GM19193 (cell line): Measurements from ENCODE around the gene MARS2.

ENCODE experiments used
- POLR2A ChIP-seq: IDR thresholded peaks from 4 replicates; pipeline ENCODE4 v1.6.1; 2011; ENCODE audit not compliant: insufficient read depth, insufficient read length; ENCODE audit errors: extremely low read depth

Gene MARS2

GRCh38 chr2:197705912-197706838, 1.0 kb downstream of the MARS2 start:
- TF ChIP-seq POLR2A: no peak

DNA sequence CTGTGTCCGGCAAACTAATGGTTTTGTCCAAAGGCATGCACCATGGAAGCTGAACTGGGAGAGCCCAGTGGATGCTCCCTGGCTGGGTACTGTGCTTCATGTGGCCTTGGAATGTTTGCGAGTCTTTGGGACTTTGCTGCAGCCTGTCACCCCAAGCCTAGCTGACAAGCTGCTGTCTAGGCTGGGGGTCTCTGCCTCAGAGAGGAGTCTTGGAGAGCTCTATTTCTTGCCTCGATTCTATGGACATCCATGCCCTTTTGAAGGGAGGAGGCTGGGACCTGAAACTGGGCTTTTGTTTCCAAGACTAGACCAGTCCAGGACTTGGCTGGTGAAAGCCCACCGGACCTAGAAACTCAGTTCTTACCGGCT, 1.7 kb downstream of the MARS2 start:
- TF ChIP-seq POLR2A: no peak

DNA sequence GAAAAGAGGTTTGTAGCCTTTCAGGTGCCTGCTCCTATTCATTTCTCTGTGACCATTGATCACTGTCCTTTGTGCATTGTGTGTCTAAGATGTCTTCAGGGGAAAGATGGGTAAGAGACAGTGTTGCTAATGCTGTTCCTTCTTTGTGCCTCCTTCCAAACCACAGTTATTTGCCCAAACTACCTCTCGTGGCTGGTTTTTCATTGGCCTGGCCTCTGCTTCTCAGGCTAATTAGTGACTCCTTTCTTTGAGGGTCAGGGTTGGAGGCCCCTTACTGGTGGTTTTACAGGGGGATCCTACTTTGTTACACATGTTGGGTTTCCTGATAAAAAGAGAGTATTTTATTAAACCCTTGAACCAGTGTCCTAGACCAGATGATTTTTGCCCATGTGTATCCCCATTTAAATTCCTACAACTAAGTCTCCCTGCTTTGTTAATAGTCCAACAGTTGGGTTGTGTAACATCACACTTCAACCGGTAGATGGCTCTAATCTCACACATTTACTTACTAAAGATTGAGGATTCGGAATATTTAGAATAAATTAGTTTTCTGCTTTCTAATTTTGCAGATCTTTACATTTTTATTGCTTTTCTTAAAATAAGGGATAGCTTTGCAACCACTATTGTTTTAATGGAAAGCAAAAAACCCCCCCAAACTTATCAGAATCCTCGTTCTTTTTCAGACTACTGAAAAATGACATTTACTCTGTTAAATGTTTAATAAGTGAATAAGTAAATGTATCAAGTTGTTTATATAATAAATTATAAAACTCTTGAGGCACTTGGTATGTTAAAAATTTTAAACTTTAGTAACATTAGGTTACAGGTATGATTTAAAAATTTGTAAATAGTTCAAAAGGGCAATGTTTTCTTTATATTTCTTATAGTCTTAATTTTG, 2.4 kb downstream of the MARS2 start:
- no peak for TF ChIP-seq POLR2A

DNA sequence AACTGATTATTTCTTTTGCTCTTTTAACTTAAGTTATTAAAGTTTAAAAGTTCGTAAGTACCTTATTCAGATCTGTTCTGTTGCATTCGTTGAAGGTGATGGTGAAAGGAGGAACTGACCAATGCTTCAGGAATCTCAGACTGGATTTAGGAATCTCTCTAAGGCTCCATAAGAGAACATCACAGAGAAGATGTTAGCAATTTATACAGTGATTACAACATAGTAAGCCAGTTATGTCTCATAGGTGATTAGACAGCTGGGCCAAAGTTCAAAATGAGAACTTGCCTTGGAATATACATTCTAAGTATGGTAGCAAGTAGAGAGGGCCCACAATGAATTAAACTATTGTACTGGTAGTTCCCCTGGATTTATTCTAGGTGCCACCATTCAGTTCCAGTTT, 3.2 kb downstream of the MARS2 start:
- TF ChIP-seq POLR2A: no peak

DNA sequence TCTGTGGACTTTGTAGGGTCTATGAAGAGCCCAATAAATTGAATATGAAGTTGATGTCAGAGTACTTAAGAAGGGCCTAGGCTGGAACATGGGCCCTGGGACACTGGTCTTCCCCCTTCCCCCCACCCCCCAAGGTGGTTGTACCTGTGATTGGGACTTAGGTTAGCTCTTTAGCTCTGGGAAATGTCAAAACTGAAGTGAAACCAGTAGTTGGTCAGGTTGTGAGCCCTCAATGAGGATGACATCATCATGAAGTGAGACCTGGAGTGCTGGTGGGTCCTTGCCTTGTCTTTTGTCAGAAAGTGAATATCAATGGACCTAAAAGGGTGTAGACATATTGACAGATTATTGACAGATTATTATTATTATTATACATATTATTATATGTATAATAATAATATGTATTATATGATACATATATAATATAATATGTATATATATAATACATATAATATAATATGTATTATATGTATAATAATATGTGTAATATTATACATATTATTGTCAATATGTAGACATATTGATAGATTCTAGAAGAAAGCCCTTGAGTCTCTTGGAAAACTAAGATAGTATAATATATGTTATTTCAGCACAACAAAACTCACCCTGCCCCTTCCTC, 5.4 kb downstream of the MARS2 start:
- no peak for TF ChIP-seq POLR2A

DNA sequence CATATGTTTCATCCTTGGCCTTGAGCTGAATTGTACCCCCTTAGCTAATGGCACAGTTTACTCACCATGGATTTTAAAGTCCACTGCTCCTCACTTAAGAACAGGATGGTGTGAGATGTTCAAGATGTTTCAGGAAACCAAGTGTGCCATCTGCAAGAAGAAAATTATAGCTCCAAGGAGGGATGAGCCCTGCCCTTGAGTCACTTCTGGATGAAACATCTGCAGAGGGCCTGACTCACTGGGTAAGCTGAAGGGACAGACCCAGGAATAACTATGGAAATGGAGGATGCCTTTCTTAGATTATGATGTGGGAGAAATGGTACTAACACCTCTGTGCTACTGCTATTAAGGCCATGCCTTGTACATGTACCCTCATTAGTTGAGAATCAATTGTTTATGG, 6.4 kb downstream of the MARS2 start:
- TF ChIP-seq POLR2A: no peak

DNA sequence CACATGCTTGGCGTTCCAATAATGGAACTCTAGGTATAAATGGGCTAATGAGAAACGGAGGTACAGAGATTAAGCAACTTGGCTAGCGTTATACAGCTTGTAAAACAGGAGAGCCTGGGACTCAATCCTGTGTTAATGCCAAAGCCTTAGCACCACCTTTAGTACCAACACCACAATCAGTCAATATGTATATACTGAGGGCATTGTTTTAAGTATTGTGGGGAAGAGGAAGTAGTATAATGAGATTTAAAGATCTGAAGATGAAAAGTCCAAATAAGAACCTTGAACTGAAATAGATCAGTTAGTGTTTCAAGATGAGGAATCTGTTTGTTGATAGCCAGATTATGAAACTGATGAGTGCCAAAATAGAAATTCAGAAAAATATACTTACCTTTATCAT, 8.1 kb downstream of the MARS2 start:
- TF ChIP-seq POLR2A: no peak

GRCh38 chr2:197717863-197718262, 12.7 kb downstream of the MARS2 start:
- no peak for TF ChIP-seq POLR2A

- TF ChIP-seq POLR2A: no peak
Measured at GRCh38 chr2:197727011-197727410, 21.8 kb downstream of the MARS2 start.

DNA sequence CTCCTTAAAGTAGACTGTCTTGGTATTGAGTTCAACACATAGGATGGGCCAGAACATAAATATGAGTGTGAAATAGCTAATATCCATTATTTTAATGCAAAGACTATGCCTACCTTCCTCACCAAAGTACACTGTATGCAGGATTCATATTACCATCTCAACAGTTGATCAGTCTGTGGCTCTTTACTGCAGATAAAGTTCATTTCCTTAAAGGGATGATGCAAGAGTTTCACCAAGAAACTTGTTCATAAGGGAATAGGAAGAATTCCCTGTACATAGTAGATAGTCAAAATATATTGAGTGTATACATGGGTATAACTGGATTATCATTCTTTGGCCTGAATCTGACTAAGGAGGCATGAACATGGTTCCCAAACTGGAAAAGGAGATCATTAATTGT, 35.0 kb downstream of the MARS2 start:
- no peak for TF ChIP-seq POLR2A
